PC-3 (cell line): Measurements from ENCODE around the gene ADAM19.

Source experiments
- EZH2 ChIP-seq: fragments of 300-600 bp; sonication (generic); IDR thresholded peaks from one replicate; pipeline ENCODE4 v1.6.1; 2017; ENCODE audit warnings: antibody characterized with exemption, mild to moderate bottlenecking, low read length; ENCODE audit not compliant: unreplicated experiment
- EZH2phosphoT487 ChIP-seq: fragments of 300-600 bp; sonication (generic); IDR thresholded peaks from 2 replicates; pipeline ENCODE4 v1.6.1; 2018; ENCODE audit warnings: mild to moderate bottlenecking, antibody characterized with exemption, low read length, borderline replicate concordance
- TF ChIP-seq, protein P1 (sequence below): fragments of 300-600 bp; sonication (generic); conservative IDR thresholded peaks from 2 replicates; pipeline ENCODE4 v1.5.1; 2017; ENCODE audit warnings: antibody characterized with exemption, low read depth, mild to moderate bottlenecking, low read length

- no peak for TF ChIP-seq EZH2
- TF ChIP-seq, protein P1, sequence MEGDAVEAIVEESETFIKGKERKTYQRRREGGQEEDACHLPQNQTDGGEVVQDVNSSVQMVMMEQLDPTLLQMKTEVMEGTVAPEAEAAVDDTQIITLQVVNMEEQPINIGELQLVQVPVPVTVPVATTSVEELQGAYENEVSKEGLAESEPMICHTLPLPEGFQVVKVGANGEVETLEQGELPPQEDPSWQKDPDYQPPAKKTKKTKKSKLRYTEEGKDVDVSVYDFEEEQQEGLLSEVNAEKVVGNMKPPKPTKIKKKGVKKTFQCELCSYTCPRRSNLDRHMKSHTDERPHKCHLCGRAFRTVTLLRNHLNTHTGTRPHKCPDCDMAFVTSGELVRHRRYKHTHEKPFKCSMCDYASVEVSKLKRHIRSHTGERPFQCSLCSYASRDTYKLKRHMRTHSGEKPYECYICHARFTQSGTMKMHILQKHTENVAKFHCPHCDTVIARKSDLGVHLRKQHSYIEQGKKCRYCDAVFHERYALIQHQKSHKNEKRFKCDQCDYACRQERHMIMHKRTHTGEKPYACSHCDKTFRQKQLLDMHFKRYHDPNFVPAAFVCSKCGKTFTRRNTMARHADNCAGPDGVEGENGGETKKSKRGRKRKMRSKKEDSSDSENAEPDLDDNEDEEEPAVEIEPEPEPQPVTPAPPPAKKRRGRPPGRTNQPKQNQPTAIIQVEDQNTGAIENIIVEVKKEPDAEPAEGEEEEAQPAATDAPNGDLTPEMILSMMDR: no peak
- no peak for TF ChIP-seq EZH2phosphoT487
These were observed 9.1 kb upstream of the ADAM19 start for GRCh38 chr5:157584628-157585027.
